H1 (cell line): ENCODE measurements around the gene HLA-DMB. TPM values are rescaled to one million over a fixed set of nuclear protein-coding genes. Genes with fewer than 3 reads are reported as not detected.

Experiments
- SP4 ChIP-seq: IDR thresholded peaks from 2 replicates; pipeline ENCODE4 v1.6.1; 2012; ENCODE audit warnings: low read length, inconsistent platforms
- polyA plus RNA-seq, 7 experiments: library from polyadenylated mRNA; depleted of rRNA in 3 of 7; stranded (reverse) in 5 of 7; unstranded in 2 of 7; fragments of >200 nt in 5 of 7; fragments of 200-250 nt in 2 of 7; gene quantifications; 1 replicate in 5 of 7; 2 replicates in 1 of 7; 4 replicates in 1 of 7; pipeline versions ENCODE4 v1.2.1 to v1.2.3, GENCODE V29; 2011 to 2013; ENCODE audit warnings: missing spikeins in 2 of 7, mixed read lengths in 2 of 7
- total RNA-seq: library from RNA; stranded (reverse); fragmentation: NEBNext Ultra II Directional; extraction: Animal tissue kit (Norgen Biotek cat#: 25700); gene quantifications from 2 replicates; pipeline ENCODE4 v1.2.1, GENCODE V29; 2021

Gene HLA-DMB
- total and polyA plus RNA-seq, 2 of the 8 experiments (the other 6 are each of a cell fraction or from before 2014, with no cell fraction given) = 2.7 to 4.7 TPM

- no peak for TF ChIP-seq SP4
Measured at GRCh38 chr6:32940656-32941213, at the start of gene HLA-DMB (continued).
